HG02571 (cell line): ENCODE results near the gene TBX4.
"Not testable (repeated sequence)": the region's sequence is repeated elsewhere in the genome, so short reads cannot be mapped to it uniquely, and the experiment has no call there.

Experiments used
- ATAC-seq: cut with Tn5 transposase; IDR thresholded peaks from one replicate; pipeline ENCODE4 v1.9.1; 2021; ENCODE audit warnings: mild to moderate bottlenecking, moderate library complexity; ENCODE audit not compliant: unreplicated experiment

TBX4 gene

GRCh38 chr17:61480414-61480807 lies 28.2 kb downstream of the TBX4 start:
- ATAC-seq, result no peak

DNA sequence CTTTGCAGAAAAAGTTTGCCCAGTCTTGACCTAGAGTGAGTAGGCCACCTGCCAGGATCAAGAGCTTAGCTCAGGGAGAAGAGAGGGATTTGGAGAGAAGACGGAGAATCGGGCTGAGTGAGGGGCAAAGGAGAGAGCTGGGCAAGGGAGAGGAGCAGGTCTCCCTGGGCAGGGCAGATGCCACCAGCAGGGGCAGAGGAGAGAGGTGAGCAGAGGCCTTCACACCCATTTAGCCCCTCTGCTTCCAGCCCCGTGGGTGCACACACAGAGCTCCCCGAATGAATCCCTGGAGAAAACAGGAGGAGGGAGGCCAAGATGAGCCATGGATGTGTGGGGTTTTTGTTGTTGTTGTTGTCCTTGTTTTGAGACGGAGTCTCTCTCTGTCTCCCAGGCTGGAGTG lies 29.2 kb downstream of the TBX4 start:
- no peak for ATAC-seq

DNA sequence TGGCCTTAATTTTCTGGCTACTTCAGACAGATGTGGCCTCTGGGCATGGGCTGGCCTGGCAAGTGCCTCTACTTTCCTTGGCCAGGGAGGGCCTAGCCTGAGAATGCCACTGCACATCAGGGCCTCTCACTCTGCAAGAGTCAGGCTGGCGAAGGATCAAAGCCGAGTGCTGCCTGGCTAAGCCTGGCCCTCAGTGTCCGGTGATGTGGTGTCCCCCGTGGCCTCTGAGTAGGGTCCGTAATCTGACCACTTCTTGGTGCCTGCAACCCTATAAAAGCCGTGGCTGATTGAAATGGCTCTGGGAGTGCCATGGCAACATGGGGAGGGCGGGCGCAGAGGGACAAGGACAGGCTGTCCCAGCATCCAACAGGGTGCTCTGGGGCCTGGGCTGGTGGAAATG lies 30.2 kb downstream of the TBX4 start:
- no peak for ATAC-seq

- no peak for ATAC-seq
Measured at GRCh38 chr17:61483778-61484116, 31.5 kb downstream of the TBX4 start.

DNA sequence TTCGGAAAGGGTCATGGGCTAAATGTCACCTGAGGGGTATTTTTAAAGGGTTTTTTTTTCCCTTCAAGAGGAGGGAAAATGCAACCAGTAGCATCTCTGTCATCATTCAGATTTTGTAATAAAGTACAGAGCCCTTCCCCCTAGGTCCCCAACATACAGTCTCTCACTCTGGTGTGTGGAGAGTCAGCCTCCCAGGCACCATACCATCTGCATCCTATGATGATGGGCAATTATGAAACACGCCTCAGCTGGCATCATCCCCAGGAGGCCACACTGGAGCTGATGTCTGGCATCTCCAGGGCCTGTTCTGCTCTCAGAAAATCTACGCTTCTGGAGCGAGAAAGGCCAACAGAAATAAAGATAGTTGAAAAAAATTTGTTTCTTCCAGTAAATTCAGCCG lies 32.0 kb downstream of the TBX4 start:
- no peak for ATAC-seq

DNA sequence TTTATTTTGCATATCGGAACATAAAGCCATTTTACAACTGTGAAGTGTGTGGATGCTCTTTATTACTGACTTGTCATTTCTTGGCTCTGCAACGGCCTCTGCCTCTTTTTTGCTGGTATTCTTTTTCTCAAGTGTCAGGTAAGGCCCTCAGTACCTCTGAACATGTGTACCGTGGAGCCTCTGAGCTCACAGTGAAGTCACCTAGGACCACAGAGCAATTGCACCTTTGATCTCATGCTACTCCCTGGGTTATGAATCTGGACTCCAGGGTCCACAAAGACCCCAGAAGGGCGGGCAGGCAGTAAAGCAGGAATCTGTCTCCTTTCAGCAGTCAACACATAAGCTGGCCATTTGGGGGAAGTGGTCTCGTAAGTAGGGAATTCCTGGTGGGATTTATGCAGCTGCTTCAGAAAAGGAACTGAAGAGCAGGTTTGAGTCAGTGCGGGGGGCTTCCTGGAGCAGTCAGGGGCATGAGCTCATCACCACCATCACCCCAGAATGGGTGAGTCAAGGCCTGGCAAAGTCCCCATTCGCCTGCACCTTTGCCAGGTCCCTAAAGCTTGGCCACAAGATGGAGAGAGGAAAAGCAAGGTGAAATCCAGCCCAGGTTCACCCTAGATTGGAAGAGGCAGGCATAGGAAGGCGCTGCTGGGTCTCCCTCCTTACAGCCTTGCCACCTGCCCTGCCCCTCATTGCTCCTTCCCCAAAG lies 33.0 kb downstream of the TBX4 start:
- ATAC-seq, result no peak

DNA sequence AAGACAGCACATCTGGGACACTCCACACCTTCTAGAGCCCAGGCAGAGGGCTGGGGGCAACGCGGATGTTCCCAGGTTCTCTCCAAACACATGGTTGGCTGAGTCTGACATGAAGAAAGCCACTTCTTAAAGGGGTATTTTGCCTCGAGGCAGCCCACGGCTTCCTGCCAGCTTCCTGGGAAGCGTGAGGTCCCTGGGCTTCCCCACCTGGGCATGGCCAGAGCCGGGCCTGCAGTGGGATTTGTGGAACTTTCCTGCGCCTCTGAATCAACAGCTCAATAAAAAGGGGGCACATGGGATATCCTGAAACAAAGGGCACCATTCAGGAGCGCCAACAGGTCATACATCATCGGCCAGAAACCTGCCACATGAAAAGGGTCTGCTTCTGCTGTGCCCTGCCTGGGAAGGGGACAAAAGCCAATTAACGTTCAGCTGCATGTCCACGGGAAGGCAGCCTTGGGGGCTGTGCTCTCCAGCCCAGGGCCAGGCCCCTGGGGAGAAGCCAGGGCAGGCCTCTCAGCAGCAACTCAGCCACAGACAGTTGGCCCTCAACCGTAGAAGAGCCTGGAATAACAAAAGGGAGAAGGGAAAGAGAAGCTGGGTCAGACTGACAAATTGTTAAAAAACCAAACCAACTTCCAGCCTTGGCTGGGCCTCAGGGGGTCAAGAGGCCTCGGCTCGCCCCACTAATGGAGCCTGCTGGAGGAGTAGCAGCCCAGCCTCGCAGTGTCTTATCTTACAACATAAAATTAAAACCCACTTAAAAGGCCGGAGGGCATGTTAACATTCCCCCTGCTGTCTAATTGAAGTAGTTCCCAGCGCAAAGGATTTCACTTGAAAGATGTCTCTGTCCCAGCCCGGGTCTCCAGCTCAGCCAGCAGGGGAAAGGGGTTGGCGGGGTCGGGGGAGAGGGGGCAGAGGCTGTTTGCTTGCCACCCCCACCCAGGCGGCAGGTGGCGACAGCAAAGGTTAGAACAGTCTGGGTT lies 34.2 kb downstream of the TBX4 start:
- ATAC-seq, result no peak

- no peak for ATAC-seq
Measured at GRCh38 chr17:61487161-61487988, 35.2 kb downstream of the TBX4 start.

GRCh38 chr17:61487989-61488595 lies 35.9 kb downstream of the TBX4 start:
- ATAC-seq, result no peak

DNA sequence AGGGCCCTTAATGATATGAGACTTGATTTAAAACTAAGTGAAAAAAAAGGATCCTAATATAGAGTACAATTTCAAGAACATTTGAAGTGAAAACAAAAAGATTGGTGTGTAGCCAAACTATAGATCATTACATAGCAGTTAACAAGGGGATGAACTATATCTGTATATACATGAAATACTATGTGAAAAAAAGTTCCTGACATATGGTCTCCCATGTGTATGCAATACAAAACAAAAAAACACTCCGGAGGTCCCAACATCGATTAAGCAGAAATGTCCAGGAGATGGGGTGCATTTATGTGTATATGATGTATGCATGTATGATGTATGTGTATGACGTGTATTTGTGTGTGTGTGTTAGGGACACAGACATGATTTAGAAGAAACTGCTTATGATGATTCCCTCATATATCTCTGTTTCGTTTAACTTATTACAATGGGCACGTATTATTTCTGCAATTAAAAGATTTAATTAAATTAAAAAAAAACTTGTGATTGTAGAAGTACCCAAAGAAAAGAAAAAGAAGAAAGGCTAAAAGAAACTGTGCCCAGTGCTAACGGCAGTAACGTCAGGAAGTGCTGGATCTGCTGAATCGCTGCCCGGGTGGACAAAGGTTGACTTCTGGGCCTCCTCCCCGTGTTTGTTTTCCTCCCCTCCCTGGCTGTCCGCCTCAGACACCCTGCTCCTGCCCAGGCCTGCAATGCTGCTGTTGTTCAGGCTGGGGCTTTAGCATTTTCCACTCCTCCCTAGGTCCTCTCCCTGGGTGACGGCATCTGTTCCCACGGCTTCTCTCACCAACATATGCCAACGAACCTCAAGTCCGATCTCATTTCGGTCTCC lies 36.9 kb downstream of the TBX4 start:
- ATAC-seq, result no peak

GRCh38 chr17:61489719-61490490 lies 37.7 kb downstream of the TBX4 start:
- no peak for ATAC-seq

GRCh38 chr17:61490540-61490975 lies 38.3 kb downstream of the TBX4 start:
- no peak for ATAC-seq

DNA sequence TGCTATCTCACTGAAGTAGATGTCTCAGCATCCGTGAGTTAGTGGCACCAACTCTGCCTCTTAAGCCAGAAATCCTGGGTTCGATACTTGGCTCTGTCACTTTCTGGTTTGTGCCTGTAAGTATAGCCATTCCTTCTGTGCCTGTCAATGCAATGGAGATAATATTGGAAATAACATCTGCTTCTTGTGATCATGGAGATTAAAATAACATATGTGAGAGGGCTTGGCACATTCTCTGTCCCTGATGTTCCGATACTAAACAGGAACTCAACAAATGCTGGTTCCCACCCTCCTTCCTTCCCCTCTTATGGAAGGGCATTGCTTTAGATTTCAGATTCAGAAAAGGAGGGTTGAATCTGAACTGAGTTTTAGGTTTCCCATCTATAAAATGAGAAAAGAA lies 39.8 kb downstream of the TBX4 start:
- no peak for ATAC-seq

- no peak for ATAC-seq
Measured at GRCh38 chr17:61492759-61493526, 40.7 kb downstream of the TBX4 start.

- ATAC-seq, result not testable (repeated sequence)
Measured at GRCh38 chr17:61493830-61494324, 41.7 kb downstream of the TBX4 start.

DNA sequence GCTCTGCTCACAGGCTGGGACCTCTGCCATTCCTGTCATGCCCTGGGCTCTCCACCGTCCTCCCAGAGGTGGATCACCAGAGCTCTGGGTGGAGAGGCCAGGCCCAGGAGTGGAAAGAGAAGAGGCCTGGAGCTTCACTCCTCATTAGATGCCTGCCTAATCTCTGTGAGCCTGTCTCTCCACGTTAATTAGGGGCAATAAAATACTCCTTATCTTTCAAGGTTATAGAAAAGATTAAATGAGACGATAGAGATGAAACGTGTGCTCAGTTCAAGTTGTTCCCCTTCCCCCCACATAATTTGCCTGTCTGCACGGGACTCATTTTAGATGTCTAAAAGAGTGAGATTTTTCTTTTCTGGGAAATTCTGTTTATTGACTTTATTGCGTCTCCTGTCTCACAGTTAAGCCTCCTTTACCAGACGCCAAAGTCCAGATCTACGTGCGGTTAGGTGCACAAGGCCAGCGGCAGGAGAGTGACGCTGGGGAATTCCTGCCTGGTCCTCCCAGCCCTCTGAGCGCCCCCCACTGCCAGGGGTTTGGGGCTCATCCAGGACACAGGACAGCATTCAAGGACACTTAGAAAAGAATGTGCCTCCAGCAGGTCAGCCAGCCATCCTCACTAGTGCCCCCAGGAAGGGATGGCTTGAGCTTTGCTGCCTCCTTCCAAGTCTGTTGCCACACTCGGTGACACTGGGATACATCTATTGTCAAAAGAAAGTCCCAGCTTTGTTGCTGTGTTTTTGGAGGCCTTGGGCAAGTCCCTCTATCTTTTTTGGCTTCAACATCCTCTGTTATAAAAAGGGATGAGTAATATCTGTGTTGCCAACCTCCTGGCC lies 42.3 kb downstream of the TBX4 start:
- ATAC-seq, result no peak

DNA sequence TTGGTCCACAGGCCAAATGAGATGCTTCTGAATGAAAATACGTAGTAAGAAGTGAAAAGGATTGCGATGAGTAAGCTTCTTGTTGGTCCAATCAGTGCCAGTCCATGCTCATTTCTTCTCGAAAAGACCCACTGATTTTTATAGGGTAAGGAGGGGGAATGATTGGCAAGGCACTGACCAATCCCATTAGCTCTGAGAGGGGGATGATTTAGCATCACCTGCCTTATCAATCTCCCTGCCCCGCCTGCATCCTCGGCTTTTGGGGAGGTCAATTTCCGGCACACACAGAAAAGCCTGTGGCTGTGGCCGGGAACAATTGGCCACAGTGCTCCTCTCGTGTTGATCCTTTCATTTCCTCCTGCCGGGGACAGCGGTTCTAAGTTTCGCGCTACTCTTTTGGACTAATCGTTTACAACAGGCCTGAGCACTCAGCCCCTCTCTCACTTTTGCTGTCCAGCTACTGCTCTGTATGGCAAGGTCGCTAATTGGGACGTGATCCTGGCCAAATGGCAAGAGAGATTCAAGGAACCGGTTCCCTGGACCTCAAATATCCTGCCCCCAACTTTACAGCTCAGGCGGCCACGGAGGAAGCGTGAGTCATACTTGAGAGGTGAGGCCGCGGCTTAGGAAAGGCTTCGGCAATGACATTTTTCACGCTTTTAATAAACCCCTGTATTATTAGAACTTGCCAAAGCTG lies 43.1 kb downstream of the TBX4 start:
- no peak for ATAC-seq
